ENCODE data around the gene CFAP46.
A peak's percentile ranks its signal among the peaks of the same experiment; 100 is the strongest.

Gene CFAP46

DNA sequence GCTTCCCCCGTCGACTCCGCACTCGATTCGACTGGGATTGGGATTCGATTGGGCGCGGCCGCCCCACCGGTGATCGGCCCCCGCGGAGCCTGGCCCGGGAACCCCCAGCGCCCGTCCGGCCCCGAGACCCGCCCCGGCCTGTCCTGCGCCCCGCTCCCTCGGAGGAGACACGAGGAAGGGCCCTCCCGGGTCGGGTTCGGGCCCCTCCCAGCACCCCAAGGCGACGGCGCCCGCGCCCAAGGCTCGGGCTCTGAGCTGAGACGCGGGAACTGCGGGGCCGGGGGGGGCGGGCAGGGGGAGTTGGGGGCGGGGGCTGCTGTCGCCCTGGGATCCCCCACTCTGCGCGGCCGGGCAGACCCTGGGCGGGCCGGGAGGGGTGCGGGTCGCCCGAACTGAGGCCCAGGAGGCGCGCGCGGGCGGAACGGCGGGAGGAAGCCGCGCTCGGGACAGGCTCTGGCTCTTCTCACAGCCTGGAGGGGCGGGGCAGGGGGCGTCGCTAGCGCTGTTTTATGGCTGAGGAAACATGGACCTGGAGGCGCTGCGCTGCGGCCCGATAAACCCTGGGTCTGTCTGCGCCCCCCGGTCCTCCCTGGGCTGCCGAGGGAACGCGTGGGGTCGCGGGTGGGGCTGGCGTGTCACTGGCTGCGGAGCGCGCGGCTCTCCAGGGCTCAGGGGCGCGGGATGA, 154.7 kb downstream of the CFAP46 start:
- Histone ChIP-seq H3K27me3 (ENCODE audit: insufficient read depth, low read depth, severe bottlenecking) (peaks cover 37% of the 10 kb centered on the region), H3K36me3 (no peaks in the 10 kb centered on the region)

DNA sequence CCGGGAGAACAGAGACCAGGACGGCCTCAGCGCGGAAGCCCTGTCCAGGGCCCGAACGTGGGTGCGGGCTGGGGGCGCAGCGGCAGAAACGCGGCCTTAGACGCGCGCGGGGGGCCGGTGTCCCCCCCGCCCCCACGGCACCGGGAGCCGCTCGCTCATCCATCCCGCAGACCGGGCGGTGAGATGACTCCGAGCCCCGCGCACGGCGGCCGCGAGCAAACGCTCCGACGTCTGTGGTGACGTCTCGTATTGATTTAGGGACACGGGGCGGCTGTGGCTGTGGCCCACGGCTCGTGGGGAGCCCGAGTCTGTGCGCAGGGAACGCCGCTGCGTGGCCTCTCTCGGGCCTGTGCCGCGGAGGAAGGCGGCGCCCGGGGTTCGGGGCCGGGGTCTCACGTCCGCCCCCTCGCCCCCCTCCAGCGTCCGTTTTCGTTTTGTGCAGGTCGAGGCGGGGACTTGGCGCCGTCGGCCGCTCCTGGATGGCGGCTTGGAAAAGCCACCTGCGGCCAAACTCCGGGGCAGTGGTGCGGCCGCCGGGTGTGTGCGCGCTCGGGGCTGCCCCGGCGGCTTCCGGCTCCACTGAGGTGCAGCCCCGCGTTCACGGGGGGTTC, 155.4 kb downstream of the CFAP46 start:
- Histone ChIP-seq H3K27ac (no peak overlapping the region), H3K27me3 (ENCODE audit: insufficient read depth, low read depth, severe bottlenecking) (peaks cover 37% of the 10 kb centered on the region), H3K4me3 (ENCODE audit: low read depth, low read length) (peak overlapping the region; percentile 30), H3K36me3 (no peaks in the 10 kb centered on the region), H3K9me3 (ENCODE audit: severe bottlenecking) (peaks cover 9% of the 10 kb centered on the region)
- TF ChIP-seq, protein P1, sequence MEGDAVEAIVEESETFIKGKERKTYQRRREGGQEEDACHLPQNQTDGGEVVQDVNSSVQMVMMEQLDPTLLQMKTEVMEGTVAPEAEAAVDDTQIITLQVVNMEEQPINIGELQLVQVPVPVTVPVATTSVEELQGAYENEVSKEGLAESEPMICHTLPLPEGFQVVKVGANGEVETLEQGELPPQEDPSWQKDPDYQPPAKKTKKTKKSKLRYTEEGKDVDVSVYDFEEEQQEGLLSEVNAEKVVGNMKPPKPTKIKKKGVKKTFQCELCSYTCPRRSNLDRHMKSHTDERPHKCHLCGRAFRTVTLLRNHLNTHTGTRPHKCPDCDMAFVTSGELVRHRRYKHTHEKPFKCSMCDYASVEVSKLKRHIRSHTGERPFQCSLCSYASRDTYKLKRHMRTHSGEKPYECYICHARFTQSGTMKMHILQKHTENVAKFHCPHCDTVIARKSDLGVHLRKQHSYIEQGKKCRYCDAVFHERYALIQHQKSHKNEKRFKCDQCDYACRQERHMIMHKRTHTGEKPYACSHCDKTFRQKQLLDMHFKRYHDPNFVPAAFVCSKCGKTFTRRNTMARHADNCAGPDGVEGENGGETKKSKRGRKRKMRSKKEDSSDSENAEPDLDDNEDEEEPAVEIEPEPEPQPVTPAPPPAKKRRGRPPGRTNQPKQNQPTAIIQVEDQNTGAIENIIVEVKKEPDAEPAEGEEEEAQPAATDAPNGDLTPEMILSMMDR (IDR thresholded peaks at IDR 0.05; ENCODE audit: low read depth, low read length): no peak
- no peak for DNase-seq

More for the DNA sequence above, 154.7 kb downstream of the CFAP46 start:
- H3K4me3 ChIP-seq (ENCODE audit: low read depth, low read length): peak overlapping the region; percentile 32
- peak; percentile 56 for DNase-seq
- H3K27ac ChIP-seq: no peak overlapping the region
- peaks cover 9% of the 10 kb centered on the region for H3K9me3 ChIP-seq (ENCODE audit: severe bottlenecking)
- TF ChIP-seq, protein P1 (IDR thresholded peaks at IDR 0.05; ENCODE audit: low read depth, low read length): no peak

DNA sequence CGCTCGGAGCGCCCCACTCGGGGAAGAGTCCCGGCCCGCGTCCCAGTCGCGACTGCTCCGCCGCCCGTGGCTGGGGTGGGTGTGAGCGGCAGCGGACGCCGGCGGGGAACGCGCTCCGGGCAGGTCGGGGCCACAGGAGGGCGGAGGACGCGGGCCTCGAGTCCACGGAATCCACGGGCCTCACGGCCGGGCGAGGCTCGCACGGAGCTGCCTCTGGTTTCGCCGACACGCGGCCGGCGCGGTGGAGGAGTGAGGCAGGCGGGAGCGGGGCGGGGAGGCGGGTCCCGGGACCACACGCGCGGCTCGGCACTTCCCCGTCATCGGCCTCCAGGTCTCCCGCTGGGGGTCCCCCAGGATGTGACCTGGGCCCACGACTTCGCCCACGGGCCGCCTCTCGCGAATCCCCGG, 155.9 kb downstream of the CFAP46 start:
- no peaks in the 10 kb centered on the region for H3K36me3 ChIP-seq
- peak overlapping the region; percentile 36 for H3K4me3 ChIP-seq (ENCODE audit: low read depth, low read length)
- no peak overlapping the region for H3K27ac ChIP-seq
- TF ChIP-seq, protein P1 (IDR thresholded peaks at IDR 0.05; ENCODE audit: low read depth, low read length): no peak
- H3K27me3 ChIP-seq (ENCODE audit: insufficient read depth, low read depth, severe bottlenecking): peaks cover 37% of the 10 kb centered on the region
- peaks cover 9% of the 10 kb centered on the region for H3K9me3 ChIP-seq (ENCODE audit: severe bottlenecking)
- no peak for DNase-seq

DNA sequence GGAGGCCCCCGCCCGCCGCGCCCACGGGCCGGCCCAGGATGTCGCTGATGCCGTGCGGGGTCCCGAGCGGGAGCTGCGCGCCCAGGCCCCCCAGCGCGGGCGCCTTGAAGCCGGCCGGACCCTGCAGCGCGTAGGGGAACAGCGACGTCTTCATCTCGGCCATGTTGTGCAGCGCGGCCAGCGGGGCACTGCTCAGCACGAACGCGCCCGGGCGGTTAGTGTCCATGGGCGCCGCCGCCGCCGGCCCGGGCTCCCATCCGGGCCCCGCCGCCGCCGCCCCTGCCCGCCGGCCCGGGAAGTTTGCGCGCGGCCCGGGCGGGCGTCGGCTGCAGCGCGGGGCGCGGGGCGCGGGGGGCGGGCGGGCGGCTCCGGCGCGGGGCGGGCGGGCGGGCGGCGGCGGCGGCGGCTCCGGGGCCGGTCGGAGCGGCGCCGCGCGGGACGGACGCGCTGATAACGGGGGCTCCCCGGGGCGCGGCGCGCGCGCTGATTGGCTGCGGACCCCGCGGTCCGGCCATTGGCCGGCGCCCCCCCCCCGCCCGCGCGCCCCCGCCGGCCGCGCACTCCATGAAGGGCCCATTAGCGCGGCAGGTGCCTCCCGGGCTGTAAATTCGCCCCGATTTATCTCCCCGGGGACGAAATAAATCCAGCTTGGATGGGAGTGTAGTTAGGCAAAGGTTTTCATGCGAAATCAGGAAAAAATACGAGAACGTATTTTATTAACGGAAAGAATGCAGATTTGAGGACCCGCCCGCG, 156.5 kb downstream of the CFAP46 start, which contains the start of gene NKX6-2:
Gene NKX6-2 (minus strand): TSS at position 425 of the 753 bp plus-strand sequence. CDS start 199 bp downstream, at position 226.
- peaks cover 37% of the 10 kb centered on the region for H3K27me3 ChIP-seq (ENCODE audit: insufficient read depth, low read depth, severe bottlenecking)
- H3K36me3 ChIP-seq: no peaks in the 10 kb centered on the region
- no peak within 1 kb of the TSS for H3K27ac ChIP-seq
- no peak for DNase-seq
- TF ChIP-seq, protein P1 (IDR thresholded peaks at IDR 0.05; ENCODE audit: low read depth, low read length): no peak
- peaks cover 9% of the 10 kb centered on the region for H3K9me3 ChIP-seq (ENCODE audit: severe bottlenecking)
- H3K4me3 ChIP-seq (ENCODE audit: low read depth, low read length): peak within 1 kb of the TSS; percentile 36

DNA sequence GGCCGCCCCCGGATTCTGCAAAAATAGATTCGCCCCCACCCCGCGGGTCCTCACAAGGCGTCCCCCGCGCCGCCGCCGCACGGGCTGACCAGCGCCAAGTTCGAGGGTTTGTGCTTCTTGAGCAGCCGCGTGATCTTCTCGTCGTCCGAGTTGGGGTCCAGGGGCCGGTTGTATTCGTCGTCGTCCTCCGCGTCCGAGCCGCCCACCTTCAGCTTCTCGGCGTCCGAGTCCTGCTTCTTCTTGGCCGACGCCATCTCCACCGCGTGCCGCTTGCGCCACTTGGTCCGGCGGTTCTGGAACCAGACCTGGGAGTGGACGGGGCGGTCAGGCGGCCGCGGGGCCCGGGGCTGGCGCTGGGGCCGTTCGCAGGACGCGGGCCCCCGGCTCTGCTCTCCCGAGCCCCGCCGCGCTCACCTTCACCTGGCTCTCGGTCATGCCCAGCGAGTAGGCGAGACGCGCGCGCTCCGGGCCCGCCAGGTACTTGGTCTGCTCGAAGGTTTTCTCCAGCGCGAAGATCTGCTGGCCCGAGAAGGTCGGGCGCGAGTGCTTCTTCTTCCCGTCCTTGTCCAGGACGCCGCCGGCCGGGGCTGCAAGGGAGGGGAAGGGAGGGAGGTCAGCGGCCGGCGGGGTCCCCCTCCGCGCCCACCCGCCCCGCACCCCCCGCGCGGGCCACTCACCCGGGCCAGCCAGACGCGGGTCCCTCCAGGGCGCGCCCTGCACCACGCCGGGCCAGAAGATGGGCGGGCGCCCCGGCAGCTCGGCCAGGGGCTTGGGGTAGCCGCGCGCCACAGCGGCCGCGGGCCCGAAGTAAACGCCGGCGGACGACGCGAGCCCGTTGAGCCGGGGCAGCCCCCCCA, 157.3 kb downstream of the CFAP46 start:
- Histone ChIP-seq H3K36me3 (no peaks in the 10 kb centered on the region), H3K4me3 (ENCODE audit: low read depth, low read length) (no peak overlapping the region)

More for the DNA sequence above, 157.3 kb downstream of the CFAP46 start:
- H3K9me3 ChIP-seq (ENCODE audit: severe bottlenecking): peaks cover 9% of the 10 kb centered on the region
- TF ChIP-seq, protein P1 (IDR thresholded peaks at IDR 0.05; ENCODE audit: low read depth, low read length): no peak
- DNase-seq: no peak
- H3K27ac ChIP-seq: no peak overlapping the region
- H3K27me3 ChIP-seq (ENCODE audit: insufficient read depth, low read depth, severe bottlenecking): peaks cover 37% of the 10 kb centered on the region
